ENCODE data around the gene DHRS12. TPM values are rescaled to one million over a fixed set of nuclear protein-coding genes. Genes with fewer than 3 reads are reported as not detected.
"Not testable (repeated sequence)": the region's sequence is repeated elsewhere in the genome, so short reads cannot be mapped to it uniquely, and the experiment has no call there.

The DHRS12 gene
- total RNA-seq, 1 donor from 2014 or later: 12.3 TPM

DNA sequence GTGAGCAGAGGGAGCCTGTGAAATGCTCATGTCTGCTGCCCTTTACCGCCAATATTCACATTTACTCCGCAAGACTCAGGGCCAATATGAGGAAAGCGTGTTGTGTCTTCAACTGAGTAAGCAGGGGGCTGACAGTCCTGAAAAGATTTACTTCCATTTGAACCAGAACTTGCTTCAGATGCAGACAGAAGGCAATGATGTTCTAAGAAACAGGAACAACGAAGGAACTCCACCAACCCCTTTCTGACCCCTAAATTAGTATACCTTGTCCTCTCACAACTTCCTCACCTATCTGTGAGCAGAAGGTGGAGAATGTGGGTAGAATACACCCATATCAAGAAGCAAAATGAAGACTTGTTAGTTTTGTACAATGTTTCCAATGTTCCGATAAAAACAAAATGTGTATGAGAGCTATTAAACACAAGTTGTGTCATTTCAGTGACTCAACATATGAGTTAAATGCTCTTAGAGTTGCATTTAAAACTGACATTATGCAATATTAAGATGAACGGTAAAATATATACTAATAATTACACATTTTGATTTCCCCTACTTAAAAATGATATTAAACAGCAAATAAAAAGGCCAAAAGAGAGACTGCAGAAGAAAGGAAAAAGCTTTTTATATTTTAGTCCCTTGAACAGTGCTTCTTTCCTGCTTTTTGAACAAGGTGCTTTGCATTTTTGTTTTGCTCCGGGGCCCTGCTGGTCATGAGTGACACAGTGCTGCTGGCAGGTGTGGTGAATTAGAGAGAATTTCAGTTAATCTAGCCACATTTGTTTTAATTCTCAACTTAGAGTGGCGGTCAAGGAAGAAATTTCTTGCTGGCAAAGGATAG, 25.0 kb upstream of the DHRS12 start:
- no peak for DNase-seq (ENCODE audit: low spot score)

DNA sequence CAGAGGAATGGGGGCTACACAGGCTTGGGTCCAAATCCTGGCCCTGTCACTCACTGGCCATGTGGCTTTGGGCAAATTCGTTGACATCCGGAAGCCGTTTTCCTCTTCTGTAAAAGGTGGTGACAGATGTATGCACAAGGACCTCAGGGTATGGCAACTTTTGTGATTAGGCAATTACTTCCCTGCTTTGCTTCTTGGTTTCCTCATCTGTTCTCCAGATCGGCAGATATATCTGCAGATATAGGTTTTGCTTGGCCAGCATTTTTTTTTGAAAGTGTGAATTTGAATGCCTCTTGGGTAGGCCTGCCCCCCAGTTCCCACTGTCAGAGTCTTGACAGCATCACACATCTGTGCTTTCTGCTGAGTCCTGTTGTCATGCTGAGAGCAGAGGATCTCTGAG, 23.3 kb upstream of the DHRS12 start:
- no peak for DNase-seq (ENCODE audit: low spot score)

DNA sequence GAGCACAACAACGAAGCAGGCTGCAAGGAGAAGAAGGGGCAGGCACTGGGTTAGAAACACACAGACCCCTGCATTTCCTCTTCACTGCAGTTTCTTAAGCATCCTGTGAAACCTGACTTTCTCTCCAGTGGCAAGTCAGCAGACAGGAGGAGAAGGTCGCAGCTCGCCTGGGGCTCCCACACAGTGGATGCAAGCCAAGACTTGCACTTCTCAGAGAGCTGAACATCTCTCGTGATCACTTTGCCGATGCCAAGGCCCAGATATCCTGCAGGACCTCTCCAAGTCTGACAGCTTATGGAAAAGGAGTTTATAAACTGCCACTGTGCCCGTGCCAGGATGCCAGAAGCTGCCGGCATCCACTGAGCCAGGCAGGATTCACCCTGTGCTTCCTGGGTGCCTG, 22.6 kb upstream of the DHRS12 start:
- DNase-seq (ENCODE audit: low spot score): no peak

DNA sequence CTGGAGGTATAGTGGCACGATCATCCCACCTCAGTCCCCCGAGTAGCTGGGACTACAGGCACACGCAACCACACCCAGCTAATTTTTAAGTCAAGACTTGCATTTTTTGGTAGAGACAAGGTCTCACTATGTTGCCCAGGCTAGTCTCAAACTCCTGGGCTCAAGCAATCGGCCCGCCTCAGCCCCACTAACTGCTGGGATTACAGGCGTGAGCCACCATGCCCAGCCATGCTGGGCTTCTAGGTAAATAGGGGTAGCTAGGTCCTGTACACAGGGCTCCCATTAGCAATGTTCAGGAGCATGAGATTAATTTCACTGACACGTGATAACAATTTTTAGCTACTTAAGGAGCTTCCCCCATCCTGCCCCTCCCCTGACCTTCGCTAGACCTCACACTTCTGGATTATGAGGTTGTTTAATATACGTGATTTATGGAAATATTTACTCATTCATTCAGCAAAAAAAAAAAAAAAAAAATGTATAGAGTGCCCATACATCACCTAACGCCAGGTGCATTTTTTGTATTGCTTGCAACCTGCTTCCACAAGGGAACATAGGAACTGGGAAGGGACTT, 21.8 kb upstream of the DHRS12 start:
- no peak for DNase-seq (ENCODE audit: low spot score)

DNA sequence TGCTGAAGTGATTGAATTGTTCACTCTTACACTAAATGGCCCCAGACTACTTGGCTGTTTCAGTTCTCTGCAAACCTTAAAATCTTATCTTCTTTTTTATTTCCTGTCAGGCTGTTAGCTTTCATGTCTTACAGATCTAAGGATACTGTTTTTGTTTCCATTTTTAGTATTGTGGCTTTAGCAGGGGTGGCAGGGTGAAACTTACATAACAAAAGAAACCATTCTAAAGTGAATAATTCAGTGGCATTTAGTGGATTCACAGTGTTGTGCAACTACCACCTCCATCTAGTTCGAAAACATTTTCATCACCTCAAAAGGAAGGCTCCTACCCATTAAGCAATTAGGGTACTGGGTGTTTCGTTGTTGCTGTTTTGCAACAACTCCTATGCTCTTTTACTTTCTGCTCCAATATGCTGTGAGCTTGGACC, 21.2 kb upstream of the DHRS12 start:
- DNase-seq (ENCODE audit: low spot score): no peak

DNA sequence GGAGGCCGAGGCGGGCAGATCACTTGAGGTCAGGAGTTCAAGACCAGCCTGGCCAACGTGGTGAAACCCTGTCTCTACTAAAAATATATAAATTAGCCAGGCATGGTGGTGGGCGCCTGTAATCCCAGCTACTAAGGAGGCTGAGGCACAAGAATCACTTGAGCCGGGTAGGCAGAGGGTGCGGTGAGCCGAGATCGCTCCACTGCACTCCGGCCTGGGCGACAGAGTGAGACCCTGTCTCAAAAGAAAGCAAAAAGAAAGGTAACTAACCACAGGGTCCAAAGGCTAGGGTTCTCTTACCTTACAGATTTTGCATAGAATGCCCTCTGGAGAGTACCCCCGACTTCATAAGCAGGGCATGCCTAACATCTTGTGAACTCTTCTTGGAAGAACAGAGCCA, 20.7 kb upstream of the DHRS12 start:
- not testable (repeated sequence) for DNase-seq (ENCODE audit: low spot score)

DNA sequence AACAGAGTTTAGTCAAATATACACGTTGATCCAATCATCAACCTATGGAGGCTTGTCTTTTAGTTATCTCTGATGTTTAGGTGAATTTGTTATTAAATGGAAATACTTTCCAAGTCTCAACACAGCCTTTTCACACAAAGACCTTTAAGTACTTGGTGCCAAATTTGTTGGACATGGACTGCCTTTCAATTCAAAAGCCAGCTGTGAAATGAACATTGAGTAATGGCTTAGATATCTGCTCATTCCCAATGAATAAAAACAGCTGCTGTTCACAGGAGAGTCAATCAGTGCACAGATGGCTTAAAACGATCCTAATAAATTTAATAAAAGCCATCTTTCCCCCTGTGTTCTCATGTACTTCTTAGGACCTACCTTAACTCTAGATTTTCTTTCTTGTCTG, 19.9 kb upstream of the DHRS12 start:
- DNase-seq (ENCODE audit: low spot score): no peak

DNA sequence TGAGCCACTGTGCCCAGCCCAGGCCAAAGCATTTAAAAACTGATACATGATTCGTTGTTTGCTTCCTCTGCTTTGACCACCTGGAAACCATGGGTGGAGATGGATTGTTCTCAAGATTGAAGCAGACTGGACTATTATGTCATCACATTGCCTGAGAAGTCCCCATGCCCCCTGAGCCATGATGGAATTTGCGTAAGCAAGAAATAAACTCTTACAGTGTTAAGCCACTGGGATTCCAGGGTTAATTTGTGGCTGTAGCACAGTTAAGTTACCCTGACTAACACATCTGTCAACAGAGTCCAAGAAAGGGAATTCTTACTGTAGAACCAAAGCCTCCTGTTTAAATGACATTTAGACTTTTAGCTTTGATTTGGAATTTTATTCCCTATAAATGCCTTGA, 19.4 kb upstream of the DHRS12 start:
- DNase-seq (ENCODE audit: low spot score): no peak

DNA sequence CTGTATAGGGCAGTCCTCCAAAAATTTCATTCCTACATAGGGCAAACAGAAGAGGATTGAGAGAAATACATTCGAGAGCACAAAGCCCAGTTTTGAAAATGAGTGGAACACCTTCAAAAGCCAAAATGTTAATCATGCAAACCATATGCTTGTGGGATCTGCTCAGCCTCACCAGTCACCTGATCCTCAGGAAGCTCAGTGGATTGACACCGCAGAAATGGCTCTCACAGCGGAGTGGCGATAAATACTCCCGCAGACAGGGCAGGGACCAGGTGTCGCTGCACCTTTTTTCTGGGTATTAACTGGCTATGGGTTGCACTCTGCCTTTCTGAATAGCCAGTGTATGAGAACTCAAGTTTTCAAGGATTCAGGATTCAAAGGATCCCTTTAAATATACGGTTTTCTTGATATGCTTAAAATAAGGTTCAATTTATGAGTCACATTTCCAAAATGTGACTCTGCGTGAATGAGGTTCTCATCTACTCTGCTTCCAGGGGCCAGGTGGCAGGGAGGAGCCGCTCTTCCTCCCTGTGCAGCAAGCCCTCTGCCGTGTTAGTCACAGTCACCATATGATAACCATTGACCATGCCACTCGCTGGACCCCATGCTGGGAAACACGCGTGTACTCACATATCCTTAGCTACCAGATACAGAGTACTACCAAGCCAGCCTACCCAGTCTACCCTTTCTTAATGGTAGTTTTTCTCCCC, 18.3 kb upstream of the DHRS12 start:
- no peak for DNase-seq (ENCODE audit: low spot score)

DNA sequence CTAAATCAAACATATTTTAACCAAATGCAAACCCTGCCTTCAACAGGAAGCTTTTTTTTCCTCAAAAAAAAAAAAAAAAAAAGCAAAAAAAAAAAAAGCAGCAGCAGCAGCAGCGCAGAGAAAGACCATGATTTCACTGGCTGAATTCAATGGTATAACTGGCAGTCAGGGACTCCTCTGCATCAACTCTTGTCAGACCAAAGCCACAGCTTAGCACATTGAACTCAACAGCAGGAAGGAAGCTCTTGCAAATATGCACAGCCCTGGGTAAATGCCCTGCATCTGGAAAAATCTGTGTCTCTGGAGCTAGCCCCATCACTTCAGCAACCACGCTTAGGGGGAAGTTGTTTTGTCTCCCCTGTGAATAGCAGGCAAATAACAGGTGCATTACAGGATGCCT, 17.6 kb upstream of the DHRS12 start:
- DNase-seq (ENCODE audit: low spot score): no peak

DNA sequence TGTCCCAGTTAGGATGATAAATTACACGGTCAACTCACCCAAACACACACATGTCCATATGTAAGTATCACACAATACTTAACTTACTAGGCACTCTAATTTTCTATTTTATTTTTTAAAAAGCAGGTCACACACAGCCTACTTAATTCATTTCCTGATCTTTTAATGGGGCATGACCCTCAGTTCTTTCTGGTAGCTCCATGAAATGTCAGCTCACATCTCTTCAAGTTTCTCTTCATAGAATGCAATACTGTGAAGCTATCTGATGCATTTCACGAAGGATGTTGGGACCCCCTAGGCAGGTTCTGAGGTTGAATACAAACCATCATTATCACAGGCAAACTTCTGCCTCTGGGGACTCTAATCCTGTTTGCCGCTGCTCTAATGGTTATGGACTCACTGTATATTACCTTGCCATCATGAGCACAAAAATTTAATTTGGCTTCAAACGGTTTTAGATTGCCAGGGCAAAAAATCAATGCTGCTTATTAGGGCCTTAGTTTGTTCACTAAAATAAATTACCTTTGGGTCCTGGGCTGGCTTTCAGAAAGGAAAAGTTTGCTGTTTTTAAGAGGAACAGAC, 16.1 kb upstream of the DHRS12 start:
- DNase-seq (ENCODE audit: low spot score): no peak

DNA sequence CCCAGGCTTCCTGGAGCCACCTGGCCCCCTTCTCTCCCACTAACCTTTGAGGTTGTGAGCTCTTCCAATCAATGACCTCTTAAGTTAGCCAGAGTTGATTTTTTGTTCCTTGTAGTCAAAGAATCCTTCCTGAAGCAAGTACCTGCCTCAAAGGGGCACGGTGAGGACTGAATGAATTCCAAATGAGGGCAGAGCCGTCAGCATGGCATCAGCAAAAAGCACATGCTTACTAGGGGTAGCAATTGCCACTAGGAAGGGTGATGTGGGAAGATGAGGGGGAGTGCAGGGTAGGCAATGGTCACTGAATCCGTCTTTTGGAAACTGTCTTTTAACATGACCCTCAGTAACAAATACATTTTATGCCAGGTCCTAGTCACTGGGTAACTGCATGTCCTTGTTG, 15.6 kb upstream of the DHRS12 start:
- DNase-seq (ENCODE audit: low spot score): no peak

DNA sequence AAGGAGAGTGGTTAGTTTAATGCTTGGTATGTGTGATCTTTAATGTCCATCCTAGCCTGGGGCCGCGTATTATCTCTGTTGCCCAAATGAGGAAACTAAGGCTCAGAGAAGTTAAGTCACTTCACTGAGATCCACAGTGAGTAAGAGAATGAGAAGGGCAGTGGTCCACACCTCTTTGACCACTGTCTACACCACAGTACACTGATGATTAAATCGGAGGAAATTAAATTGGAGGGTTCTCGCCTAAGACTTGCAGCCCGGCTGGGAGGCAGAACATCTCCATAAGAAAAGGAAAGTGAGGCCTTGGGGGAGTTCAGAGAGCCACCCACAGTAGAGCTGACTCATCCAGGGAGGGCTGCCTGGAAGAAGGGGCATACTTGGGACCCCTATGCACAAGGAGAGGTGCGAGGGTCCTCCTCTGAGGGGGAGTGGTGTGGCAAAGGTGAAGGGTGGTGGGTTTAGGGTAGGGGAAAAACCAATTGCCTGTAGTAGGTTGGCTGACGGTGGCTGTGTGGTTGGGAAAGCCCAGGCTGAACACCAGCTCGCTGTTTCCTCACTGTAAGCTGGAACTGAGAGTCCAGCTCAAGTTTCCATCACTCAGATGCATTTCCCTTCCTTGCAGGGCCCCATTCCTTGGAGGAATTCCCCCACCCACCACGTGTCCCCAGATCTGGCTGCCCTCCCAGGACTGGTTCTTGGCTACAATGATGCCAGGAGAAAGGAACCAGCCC, 15.0 kb upstream of the DHRS12 start:
- DNase-seq (ENCODE audit: low spot score): no peak

DNA sequence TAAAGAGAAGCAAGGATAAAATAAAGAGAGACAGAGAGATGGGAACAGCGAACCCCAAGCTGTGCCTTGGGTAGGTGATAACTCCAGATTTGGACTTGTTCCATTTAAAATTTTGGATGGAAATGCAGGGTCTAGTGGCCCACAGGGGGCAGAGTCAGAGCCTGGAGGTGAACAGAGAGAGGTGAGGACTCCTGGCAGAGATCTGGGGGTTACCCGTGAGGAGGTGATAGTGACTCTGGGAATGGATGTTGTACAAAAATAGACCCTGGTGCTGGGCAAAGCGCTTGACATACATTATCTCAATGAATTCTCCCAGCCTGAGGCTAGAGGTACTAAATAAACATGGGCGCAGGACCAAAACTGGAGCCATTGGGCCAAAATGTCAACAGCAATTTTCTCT, 14.3 kb upstream of the DHRS12 start:
- DNase-seq (ENCODE audit: low spot score): no peak

DNA sequence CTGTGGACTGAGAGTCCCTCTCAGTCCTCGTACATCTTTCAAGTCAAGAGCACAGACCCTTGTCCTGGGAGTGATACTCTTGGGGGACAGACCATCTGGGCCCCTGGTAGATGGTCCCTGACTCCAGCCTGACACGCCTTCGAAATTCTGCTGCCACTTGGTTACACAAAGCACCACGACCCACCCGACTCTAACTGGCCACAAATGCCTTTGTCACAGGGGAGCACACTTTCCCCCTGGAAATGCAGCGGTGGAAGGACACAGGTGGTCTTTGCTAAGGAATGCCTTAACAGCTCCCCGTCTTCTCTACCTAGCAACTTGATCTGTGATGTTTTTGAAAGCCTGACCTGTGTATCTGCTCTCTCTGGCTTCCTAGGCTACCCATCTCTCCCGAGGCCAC, 13.8 kb upstream of the DHRS12 start:
- no peak for DNase-seq (ENCODE audit: low spot score)

DNA sequence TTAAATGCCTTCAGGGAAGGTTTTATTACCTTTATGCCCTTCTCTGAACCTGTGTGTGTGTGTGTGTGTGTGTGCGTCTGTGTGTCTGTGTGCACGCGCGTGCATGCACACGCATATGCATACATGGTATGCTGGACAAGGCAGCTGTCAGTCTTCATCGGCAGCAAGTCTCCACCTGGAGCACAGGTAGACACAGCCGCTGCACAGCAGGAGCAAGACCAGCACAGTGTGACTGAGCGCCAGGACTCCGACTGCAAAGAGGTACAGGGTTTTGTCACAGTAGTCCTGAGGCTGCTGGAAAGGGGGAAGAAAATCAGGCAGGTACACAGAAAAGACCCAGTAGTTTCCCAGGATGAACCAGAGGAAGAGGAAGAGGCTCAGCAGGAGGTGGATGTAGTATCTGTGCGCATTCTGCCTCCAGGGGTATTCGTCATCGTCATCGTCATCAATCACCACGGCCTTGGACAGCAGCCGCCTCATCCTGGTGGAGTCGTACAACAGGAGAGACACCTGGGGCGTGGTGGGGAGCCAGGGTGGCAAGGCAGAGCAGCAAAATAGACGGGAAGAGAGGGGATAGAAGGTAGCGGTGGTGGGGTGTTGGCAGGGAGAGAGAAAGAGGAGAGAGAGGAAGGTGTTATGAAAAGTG, 12.8 kb upstream of the DHRS12 start:
- no peak for DNase-seq (ENCODE audit: low spot score)

DNA sequence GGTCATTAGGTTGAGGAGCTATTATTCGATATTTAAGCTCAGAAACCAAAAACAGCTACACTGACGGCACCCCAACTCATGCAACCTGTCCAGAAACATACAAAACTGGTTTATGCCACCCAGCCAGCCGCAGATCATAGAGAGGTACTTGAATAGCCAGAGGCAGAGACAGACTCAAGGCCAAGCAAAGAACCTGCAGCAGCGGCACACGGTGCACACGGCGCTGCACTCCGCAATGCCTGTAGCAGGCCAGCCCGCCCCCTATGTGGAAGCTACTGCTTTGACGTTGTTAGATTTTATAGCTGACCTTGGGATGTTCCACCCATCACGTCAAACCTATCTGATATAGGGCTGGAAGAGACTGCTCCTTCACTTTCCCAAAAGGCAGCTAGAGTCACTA, 11.9 kb upstream of the DHRS12 start:
- DNase-seq (ENCODE audit: low spot score): no peak

DNA sequence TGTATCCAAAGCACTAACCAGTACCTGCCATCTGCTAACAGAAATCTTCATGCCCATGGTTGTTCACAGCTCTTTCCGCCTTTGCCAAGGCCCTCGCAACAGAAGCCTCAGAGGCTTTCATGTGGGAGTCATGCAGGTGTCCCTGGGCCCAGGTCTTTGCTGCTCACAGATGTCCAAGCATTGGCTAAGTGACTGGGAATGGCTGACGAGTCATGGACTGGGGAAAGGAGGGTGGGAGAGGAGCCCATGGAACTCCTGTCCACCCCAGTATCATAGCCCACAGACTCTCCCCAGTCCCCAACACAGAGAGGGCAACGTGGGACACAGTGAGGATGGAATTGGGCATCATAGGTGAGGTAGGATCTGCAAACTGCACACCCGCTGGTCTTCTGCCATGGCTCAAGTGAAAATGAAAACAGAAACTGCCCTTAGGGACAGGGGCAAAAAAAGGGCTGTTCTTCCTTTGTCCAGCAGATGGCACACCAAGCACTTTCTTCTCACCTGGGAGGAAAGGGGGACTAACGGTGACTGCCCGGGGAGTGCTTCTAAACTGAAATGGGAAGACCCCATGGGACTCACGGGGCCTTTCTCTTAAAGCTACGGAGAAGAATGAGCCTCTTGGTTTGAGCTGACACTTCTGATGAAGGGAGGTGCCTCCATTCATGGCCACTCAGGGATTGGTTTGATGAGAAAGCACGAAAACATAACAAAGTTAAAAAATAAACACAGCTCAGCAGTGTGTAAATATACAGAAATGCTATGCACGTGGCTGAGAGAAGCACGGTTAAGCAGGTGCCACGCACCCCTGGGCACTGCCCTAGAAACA, 11.1 kb upstream of the DHRS12 start:
- DNase-seq (ENCODE audit: low spot score): peak; percentile 67

DNA sequence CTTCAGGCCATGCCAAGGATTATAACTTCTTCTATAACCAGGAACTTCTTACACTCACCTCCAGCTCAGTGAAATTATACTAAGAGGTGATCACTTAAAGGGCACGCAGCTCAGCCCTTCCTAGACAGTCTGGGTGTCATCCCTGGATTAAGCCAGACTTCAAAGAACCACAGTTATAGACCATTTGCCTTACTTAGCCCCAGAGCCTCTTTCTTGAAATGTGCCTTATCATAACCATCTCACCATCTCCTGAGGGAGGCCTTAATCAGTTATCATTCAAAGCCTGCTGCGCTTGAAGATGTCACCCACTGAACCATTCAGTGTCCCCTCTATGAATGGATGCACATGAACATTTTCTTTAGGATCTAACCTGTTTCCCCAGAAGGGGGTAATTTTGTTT, 10.1 kb upstream of the DHRS12 start:
- no peak for DNase-seq (ENCODE audit: low spot score)

DNA sequence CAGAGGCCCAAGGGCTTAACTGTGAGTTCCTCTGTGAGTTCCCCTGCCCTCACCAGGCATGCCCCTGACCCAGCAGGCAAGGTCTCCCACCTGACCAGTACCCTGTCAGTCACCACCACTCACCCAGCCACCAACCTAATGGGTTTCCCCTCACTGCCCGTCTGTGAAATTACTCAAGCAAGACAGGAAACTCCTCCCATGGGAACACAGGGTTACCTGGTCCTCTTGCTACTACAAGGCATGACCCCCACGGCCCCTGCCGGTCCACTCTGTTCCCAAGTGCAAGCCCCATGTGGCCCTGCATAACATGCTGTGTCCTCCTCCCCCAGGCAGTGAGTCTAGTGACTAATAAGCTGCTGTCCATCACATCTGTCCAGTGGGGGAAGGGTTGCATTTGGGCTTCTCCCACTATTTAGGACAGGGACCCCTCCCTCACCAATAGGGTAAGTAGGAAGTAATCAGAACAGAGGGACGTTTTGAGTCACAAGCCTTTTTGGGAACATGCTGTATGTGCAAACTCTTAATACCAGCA, 8.0 kb upstream of the DHRS12 start:
- no peak for DNase-seq (ENCODE audit: low spot score)

All from mucosa of gallbladder (tissue), 1 donor.